GM12873 (cell line): ENCODE data around the gene BAZ2B.

ENCODE experiments used
- CTCF ChIP-seq: IDR thresholded peaks from 2 replicates; pipeline ENCODE4 v1.5.1; 2012; ENCODE audit warnings: low read depth, mild to moderate bottlenecking, moderate library complexity, low read length, control low read depth; ENCODE audit not compliant: insufficient read depth; ENCODE audit errors: missing control alignments

The BAZ2B gene

GRCh38 chr2:159461076-159461475, 155.3 kb downstream of the BAZ2B start:
- no peak for TF ChIP-seq CTCF

DNA sequence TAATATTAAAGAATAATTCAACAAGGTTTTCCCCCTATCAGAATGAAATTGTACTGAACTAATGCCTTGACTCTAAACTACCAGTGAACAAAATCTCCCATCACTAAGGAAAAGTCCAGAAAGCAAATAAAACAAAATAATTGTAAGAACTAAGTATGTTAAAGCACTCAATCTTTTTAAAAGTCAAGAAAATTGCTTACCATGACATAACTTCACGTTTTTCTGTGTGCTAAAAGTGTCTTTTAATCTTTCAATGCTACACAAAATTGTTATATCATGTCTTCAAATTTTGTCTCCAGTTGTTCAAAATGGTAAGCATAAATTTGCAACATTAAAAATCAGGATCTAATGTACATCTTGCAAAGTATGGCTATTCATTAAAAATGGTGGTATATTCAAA, 156.1 kb downstream of the BAZ2B start:
- TF ChIP-seq CTCF, result no peak

GRCh38 chr2:159459279-159459678, 157.1 kb downstream of the BAZ2B start:
- TF ChIP-seq CTCF, result no peak

- TF ChIP-seq CTCF, result no peak
Measured at GRCh38 chr2:159457589-159457988, 158.8 kb downstream of the BAZ2B start.

DNA sequence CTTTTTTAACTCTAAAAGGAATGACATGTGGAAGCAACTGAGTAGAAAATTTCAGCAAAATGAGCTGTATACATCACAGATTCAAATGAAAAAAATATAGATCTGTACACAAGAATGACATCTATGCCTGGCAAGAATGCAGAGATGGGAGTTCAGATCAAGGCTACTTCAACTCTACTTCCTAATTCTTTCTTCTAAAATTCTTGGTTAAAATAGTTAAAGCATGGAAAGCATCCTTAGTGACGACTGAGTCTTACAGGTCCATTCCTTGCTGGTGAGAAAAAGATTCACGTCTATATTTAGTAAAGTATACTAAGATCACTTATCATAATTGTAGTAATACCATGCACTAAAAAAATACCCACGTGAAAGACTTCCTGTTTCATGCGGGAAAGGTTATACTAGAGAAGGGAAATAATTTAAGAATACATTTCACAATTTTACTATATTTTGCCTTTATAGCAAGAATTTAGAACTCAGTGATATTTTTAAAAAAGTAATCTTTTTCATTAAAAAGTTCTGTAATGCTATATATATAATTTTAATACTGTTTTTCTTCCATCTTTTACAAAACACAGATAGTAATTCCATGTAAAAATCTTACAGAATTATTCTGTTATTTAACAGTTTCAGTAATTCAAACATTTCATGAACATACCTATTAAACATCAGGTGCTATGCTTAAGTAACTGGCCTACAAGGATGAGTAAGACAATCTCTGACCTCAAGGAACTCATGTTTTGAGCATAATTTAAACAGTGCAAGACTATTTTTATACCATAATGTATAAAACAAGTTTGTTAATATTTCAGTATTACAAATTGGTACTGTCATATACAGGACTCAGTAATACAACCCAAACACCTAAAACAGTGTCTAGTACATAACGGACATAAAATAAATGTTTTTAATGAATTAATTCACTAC, 159.6 kb downstream of the BAZ2B start:
- no peak for TF ChIP-seq CTCF

DNA sequence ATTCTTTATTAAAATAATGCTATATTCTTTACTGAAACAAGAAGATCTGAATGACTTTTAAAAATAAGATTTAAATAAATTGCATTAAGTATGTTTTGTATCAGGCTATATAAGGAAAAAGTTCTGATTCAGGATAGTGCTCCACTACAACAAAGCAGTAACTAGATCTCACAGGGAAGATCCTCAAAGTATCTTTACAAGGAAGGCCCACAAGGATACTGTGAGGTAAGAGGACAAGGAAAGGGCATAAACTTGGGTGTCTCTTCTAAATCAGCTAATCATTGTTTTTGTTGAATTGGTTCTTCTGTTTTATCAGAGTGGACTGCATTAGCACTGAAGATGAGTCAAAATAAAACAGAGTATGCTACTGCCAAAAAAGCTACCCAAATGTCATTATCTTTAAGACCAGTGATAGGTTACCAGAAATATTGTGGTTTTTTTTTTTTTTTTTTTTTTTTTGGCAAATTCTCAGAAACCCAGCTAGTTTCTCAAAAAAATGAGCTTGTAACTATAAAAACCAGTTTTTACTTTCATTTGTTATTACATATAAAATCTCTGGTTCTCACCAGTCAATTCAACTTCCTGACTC, 160.9 kb downstream of the BAZ2B start:
- no peak for TF ChIP-seq CTCF

DNA sequence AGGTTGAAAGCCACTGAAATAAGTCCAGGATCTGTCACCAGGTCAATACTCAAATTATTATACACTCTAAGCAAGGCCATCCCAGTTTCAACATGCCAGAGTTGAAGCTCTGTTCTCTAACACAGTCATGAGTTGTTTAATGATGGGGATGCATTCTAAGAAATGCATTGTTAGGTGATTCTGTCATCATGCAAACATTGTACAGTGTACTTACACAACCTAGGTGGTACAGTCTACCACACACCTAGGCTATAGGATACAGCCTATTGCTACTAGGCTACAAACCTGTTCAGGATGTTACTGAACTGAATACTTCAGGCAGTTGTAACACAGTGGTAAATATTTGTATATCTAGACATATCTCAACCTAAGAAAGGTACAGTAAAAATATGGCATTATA, 162.2 kb downstream of the BAZ2B start:
- no peak for TF ChIP-seq CTCF
